Amniotic epithelial cell (primary cell): ENCODE data around the gene MIEF1.

Experiments
- DNase-seq: peaks from one replicate; pipeline ENCODE4 v3.0.0-alpha.2; 2010; ENCODE audit warnings: low read depth

MIEF1 gene

DNA sequence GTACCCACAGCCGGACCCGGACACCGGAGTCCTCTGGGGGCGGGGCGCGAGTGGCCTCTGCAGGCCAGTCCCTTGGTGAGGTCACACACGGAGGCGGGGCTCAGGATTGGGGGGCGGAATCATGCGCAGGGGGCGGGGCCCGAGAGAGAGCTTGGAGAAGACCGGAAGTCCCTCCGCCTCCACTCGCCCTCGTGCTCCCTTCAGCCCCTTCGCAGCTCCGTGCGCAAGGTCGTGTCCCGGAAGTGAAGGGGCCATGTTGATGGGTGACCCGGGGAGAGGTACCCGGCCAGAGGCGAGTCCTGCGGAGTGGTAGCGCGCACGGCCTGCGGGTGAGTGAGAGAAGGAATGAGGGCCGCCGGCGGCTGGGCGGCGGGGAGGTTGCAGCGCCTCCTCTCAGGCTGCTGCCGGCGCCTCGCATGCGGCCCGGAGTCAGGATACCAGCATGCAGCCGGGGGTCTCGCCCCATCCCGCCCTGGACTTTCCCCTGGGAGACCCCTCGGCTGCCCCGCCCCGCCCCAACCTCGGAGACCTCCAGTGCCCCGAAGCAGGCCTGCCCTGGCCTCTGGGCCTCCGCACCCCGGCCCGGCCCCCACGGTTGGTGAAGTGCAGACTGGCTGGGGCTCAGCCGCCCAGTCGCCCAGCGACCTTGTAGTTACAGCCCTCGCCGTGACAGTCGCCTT lies at the start of gene MIEF1:
MIEF1 (plus strand) TSS at position 182 of the 680 bp plus-strand sequence. CDS start 9,005 bp downstream, outside the sequence.
- peak; percentile 96 for DNase-seq

- DNase-seq, result no peak
Observed at GRCh38 chr22:39452740-39453040, 49.4 kb upstream of the MIEF1 start.

- DNase-seq, result no peak
Observed at GRCh38 chr22:39453765-39454378, 48.2 kb upstream of the MIEF1 start.

DNA sequence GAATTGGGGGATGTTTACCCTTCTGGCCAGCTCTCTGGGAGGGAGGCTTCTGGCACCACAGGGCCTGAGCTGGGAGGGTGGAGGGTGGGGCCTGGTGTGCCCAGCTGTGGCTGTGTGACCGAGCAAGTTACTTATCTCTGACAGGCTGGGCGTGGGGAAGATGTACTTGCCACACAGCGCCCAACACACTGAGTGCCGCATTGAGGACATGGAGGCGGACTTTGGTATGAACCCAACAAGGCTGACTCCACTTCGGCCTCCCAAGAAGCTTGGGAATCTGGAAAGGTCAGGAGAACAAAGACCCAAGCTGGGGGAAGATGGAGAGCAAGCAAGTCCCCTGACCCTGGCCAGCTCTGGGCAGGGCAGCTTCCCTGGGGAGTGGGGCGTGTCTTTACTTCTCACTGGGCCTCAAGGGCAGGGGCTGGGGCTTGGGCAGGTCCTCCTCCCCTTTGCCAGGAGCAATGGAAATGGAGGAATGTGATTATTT lies 47.7 kb upstream of the MIEF1 start:
- peak; percentile 30 for DNase-seq

GRCh38 chr22:39456522-39457197 lies 45.4 kb upstream of the MIEF1 start, which contains the start of gene MGAT3:
TSS of gene MGAT3 (plus strand) at chr22:39457012. CDS start at chr22:39487348, 30,336 bp downstream.
- DNase-seq, result no peak

DNA sequence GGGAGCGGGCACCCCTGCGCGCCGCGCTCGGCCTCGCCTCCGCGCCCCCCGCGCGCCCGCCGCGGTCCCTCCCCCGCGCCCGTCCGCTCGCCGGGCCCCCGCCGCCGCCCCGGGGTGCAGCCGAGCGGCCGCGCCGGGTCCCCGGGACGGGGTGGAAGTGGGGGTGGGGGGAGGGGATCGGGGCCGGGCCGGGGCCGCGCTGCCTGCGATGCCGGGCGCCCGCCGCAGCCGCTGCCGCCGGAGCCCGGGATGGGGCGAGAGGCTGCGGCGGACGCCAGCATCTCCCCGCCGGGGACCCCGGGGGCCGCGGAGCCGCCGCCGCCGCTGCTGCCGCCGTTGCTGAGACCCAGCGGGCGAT lies 44.9 kb upstream of the MIEF1 start:
- DNase-seq, result no peak

DNA sequence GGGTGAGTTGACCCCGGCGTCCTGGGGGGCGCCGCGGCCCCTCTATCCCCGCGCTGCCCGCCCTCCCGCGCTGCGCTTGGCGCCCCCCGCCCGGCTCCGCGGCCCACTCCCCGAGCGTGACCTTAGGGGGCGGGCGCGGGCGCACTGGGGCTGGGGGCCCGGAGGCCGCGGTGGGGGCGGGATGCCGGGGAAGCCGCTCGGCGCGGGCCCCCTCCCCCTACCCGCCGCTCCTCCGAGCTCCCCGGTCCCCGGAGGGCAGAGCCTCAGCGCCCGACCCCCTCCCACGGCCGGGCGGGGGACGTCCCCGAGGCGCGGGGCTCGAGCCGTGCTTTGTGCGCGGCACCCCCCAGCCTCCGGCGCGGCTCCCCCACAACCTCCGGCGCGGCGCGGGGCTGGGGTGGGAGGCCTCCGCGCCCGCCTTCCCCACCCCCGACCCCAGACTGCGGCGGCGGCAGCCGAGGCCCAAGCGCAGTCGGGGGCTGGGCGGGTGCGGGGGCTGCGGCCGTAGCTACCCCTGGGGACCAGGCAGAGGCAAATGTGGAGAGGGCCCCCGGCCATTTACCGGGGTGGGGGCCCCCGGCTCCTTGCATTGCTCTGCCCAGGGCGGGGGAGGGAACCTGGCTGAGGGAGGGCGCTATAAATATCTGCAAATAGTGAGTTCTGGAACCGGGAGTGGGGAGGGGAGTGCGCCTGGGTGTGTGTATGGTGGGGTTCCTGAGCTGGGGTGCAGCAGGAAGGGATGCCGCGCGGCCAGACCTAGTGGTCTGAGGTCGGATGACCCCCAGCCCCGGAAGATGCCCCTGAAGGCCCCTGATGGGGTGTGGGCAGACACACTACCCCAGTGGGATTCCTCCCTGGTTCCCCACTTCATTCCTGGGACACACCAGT lies 44.3 kb upstream of the MIEF1 start:
- DNase-seq, result no peak

DNA sequence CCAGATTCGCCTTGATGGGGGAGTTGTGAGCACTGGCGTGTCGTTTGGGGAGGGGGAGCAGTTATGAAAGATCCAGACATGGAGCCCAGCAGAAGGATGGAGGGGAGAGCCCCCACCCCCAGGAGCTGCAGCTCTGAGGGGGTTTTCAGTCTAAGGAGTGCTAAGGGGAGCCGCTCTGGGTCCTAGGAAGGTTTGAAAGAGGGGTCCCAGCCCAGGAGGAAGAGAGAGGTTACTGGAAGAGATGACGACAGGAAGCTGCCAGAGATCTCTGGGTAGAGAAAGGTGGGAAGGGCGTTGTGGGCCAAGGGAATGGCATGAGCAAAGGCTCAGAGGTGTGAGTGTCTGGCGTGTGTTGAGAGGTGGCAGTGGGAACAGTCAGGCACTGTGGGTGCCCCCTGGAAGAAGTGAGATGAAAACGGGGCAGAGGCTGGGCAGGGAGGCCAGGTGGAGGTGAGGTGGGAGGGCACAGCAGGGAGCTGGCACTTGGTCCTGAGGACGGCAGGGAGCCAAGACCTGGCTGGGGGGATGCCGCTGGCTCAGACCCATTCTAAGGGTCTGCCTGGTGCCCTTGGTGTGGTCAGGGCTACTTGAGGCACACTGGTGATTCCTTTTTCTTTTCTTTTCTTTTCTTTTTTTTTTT lies 43.5 kb upstream of the MIEF1 start:
- DNase-seq, result no peak

DNA sequence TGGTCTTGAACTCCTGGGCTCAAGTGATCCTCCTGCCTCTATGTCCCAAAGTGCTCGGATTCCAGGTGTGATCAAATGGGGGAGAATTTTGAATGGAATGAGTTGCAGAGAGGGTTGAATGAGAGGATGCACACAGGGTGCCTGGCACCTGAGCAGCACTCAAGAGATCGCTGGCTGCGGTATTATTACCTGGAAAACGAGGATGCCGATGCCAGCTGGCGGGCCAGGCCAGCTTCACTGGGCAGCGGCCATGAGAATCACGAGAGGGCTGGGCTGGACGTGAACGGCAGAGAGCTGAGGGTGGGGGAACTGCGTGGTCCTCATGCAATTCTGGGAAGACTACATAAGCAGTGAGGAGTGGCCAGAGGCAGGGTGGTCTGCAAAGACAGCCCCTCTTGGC lies 42.4 kb upstream of the MIEF1 start:
- DNase-seq, result no peak

- DNase-seq, result no peak
Observed at GRCh38 chr22:39462443-39463221, 39.5 kb upstream of the MIEF1 start.

DNA sequence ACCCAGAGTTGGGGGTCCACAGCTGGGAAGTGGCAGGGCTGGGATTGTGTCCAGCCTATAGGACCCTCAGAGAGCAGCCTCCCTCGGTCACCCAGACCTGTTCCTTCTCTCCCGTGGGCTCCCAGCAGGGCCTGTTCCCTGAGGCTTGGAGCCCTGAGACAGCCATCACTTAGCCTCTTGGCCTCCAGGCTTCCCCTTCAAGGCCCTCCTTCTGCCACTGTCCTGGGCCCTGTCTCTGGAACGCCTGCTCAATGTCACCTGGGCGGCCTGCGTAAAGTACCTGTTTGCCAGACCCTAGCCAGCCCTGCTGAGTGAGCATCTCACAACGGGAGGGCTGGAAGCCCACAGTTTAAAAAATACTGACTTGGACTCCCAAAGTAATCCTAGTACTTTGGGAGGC lies 38.8 kb upstream of the MIEF1 start:
- no peak for DNase-seq

- peak; percentile 38 for DNase-seq
Observed at GRCh38 chr22:39463931-39464390, 38.1 kb upstream of the MIEF1 start.

DNA sequence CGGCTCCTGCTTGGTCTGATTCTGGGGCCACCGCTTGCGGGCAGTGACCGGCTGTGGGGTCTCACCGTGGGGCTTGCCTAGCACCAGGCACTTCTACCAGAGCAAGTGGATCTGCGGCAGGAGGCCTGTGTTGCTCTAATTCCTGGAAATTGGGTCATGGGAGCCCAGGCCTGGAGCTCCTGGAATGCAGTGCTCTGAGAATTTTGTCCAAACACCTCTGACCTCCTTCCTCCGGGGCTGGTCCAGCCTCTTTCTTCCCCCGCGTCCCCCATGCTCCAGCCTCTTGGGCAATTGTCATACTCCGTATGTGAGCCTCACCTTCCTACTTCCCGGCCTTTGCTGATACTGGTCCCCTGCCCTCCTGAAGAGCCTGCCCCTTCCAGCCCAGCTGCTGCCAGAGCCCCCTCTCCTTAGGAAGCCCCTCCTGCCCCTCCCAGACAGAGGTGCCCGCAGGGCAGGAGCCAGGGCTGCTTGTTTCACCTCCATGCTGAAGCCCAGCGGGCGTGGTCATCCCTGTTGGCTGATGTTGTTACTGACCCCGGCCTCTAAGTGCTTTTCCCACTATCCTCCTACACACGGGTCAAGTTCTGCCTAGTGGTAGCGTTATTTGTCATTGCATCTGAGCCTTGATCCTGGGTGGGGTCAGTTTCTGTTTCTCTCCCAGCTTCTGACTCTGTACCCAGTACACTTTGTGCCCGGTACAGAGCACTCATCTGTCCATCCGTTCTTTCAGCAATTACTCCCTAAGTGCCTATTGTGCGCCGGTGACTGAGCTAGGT lies 35.7 kb upstream of the MIEF1 start:
- DNase-seq, result no peak

DNA sequence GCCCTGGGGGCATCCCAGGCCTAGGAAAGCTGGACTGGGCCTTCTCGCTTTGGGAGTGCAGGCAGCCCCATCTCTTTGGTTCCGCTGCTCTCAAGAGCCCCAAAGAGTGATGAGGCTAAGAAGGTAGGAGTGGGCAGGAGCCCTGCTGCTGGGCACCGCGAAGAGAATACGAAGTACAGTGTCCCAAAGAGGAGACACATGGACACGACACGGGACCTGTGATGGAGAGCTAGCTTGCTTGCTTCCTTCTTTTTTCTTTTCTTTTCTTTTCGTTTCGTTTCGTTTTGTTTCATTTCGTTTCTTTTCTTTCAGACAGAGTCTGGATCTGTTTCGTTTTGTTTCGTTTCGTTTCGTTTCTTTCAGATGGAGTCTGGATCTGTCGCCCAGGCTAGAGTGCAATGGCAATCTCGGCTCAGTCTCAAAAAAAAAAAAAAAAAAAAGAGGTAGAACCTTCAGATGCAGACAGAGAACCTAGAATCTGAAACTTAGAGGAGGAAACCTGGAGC lies 34.6 kb upstream of the MIEF1 start:
- no peak for DNase-seq

DNA sequence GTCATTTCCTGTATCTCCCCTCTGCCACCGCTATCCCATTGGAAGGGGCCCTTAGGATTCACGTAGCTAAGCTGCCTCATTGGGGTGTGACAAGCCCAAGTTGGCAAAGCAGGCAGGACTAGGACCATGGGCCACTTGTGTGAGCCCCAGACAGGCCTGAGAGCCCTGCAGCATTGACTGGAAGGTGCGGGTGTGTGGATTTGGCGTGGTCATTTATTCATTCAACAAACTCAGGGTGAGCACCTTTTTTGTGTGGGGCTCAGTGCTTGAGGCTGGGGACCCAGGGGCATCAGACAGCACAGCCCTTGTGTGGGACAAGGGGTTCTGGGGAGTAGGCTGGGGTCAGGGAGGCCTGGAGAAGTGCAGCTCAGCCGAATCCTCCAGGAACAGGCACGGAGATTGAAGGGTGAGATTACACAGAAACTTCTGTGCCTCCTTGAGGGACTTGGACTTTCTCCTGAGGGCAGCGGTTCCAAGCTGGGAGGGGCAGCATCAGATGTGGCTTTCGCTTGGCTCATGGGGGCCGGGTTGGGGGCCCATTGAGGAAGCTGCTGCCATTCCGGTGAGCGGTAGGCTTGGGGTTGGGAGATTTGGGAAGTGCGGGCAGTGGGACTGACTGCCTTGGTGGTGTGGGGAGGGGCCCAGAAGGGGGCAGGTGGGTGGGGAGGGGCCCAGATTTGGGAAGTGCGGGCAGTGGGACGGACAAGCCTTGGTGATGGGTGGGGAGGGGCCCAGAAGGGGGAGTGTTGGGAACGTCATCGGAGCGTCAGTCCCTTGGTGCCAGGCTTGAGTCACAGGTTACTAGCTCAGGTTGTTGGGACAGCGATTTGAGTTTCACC lies 33.4 kb upstream of the MIEF1 start:
- DNase-seq, result no peak

- DNase-seq, result no peak
Observed at GRCh38 chr22:39469326-39469680, 32.8 kb upstream of the MIEF1 start.

DNA sequence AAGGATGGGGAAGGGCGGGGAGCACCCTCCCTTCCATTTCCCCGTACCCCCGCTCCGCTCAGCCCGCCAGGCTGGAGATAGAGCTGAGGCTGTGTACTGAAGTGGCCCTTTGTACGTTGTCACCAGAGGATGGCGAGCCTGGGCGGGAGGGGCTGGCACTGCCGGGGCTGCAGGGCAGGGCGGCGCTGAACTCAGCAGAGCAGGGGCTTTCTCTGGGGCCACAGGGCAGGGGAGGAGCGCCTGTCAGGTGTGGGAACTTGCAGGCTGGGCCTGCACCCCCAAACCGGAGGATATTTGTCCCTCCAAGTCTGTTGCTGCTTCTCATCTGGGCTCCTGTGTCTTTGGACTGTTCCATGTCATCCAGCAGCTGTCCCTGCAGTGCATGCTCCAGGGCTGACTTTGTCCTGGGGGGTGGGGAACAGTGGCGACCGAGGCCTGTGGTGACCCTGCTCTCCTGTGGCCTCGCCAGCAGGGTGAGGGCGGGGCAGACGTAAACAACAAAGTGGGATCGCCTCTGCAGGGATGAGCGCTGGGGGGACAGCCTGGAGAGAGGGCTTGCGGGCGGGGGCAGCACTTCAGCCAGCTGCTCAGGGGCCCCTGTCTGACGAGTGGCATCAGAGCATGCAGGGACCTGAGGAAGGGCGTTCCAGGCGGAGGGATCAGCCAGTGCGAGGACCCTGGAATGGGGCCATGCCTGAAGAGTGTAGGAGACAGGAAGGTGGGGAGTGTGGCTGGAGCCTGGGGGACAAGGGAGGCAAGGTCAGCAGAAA lies 32.2 kb upstream of the MIEF1 start:
- no peak for DNase-seq
